CD14-positive monocyte (primary cell): ENCODE data around the gene PRR36. TPM values are rescaled to one million over a fixed set of nuclear protein-coding genes. Genes with fewer than 3 reads are reported as not detected.

Experiments
- DNase-seq, 3 donors: peaks; one replicate each; pipeline ENCODE4 v3.0.0-alpha.2; 2011 to 2022
- H2AFZ ChIP-seq: 2 replicates; pipeline ENCODE4 v1.6.0; 2012; ENCODE audit warnings: mild to moderate bottlenecking, low read depth, low read length, inconsistent platforms; ENCODE audit not compliant: insufficient read depth, poor library complexity, severe bottlenecking
- H3K27ac ChIP-seq, 2 donors: 1 replicate in 1 of 2; 2 replicates in 1 of 2; pipeline ENCODE4 v1.5.1; 2012 to 2013; ENCODE audit warnings: low read length in 2 of 2, control low read depth in 1 of 2, inconsistent platforms in 1 of 2, low read depth in 1 of 2, mild to moderate bottlenecking in 1 of 2
- H3K27me3 ChIP-seq, 2 donors: one replicate each; pipeline versions ENCODE4 v1.6.0 to v1.6.1; 2011 to 2013; ENCODE audit warnings: low read length in 2 of 2; ENCODE audit not compliant: control insufficient read depth in 2 of 2, insufficient read depth in 2 of 2
- H3K36me3 ChIP-seq, 2 donors: replicated peaks in 1 of 2; 1 replicate in 1 of 2; 2 replicates in 1 of 2; pipeline versions ENCODE4 v1.5.1 to v1.6.1; 2012 to 2013; ENCODE audit warnings: low read length in 2 of 2, control low read depth in 1 of 2, inconsistent platforms in 1 of 2, mild to moderate bottlenecking in 1 of 2; ENCODE audit not compliant: insufficient read depth in 2 of 2, control insufficient read depth in 1 of 2
- H3K4me1 ChIP-seq, 2 donors: 1 replicate in 1 of 2; 2 replicates in 1 of 2; pipeline versions ENCODE4 v1.5.1 to v1.6.1; 2012 to 2013; ENCODE audit warnings: low read length in 2 of 2, control low read depth in 1 of 2, inconsistent platforms in 1 of 2, mild to moderate bottlenecking in 1 of 2, moderate library complexity in 1 of 2; ENCODE audit not compliant: insufficient read depth in 2 of 2, control insufficient read depth in 1 of 2
- H3K4me2 ChIP-seq: replicated peaks from 2 replicates; pipeline ENCODE3; 2012; ENCODE audit warnings: low read length, moderate library complexity, mild to moderate bottlenecking; ENCODE audit not compliant: poor library complexity, severe bottlenecking; ENCODE audit errors: extremely low read depth
- H3K4me3 ChIP-seq, 3 experiments: fragments of 200-600 bp in 1 of 3; sonication (generic) in 1 of 3; replicated peaks in 1 of 3; 1 replicate in 2 of 3; 2 replicates in 1 of 3; pipeline ENCODE4 v1.5.1; 2011 to 2013; ENCODE audit warnings: low read length in 3 of 3, mild to moderate bottlenecking in 3 of 3, control low read depth in 2 of 3, low read depth in 2 of 3, inconsistent platforms in 1 of 3, moderate library complexity in 1 of 3
- H3K79me2 ChIP-seq: 2 replicates; pipeline ENCODE4 v1.6.0; 2012; ENCODE audit warnings: mild to moderate bottlenecking, control low read depth, inconsistent platforms, low read length, moderate library complexity; ENCODE audit not compliant: insufficient read depth
- H3K9ac ChIP-seq: 2 replicates; pipeline ENCODE4 v1.6.0; 2017; ENCODE audit warnings: low read length, mild to moderate bottlenecking; ENCODE audit not compliant: insufficient read depth, poor library complexity, severe bottlenecking
- H3K9me3 ChIP-seq, 2 donors: replicated peaks in 1 of 2; 1 replicate in 1 of 2; 2 replicates in 1 of 2; pipeline versions ENCODE4 v1.5.1 to v1.6.1; 2012 to 2013; ENCODE audit warnings: low read length in 2 of 2, control low read depth in 1 of 2; ENCODE audit not compliant: control insufficient read depth in 1 of 2, insufficient read depth in 1 of 2
- H4K20me1 ChIP-seq: 2 replicates; pipeline ENCODE4 v1.6.0; 2012; ENCODE audit warnings: mild to moderate bottlenecking, low read length, control low read depth, moderate library complexity; ENCODE audit not compliant: insufficient read depth
- H3K27ac Mint-ChIP-seq, 7 donors: one replicate each; pipeline ENCODE4 v1.8.0; 2020; ENCODE audit warnings: mild to moderate bottlenecking in 7 of 7, mixed read lengths in 7 of 7, moderate library complexity in 6 of 7, inconsistent platforms in 2 of 7
- H3K27me3 Mint-ChIP-seq, 3 donors: one replicate each; pipeline ENCODE4 v1.8.0; 2021 to 2022; ENCODE audit warnings: low read depth in 3 of 3, mild to moderate bottlenecking in 3 of 3, mixed read lengths in 3 of 3, moderate library complexity in 3 of 3, inconsistent platforms in 1 of 3
- H3K36me3 Mint-ChIP-seq, 2 donors: one replicate each; pipeline ENCODE4 v1.8.0; 2020; ENCODE audit warnings: mixed read lengths in 2 of 2, inconsistent platforms in 1 of 2, mild to moderate bottlenecking in 1 of 2
- H3K4me1 Mint-ChIP-seq: one replicate; pipeline ENCODE4 v1.8.0; 2020; ENCODE audit warnings: mild to moderate bottlenecking, mixed read lengths
- H3K4me3 Mint-ChIP-seq, 2 donors: one replicate each; pipeline ENCODE4 v1.8.0; 2020; ENCODE audit warnings: mild to moderate bottlenecking in 2 of 2, mixed read lengths in 2 of 2, moderate library complexity in 1 of 2
- H3K9me3 Mint-ChIP-seq, 7 donors: one replicate each; pipeline ENCODE4 v1.8.0; 2020 to 2022; ENCODE audit warnings: mixed read lengths in 7 of 7, mild to moderate bottlenecking in 6 of 7, moderate library complexity in 6 of 7, inconsistent platforms in 2 of 7
- CTCF ChIP-seq: fragments of 200-600 bp; IDR thresholded peaks from one replicate; pipeline ENCODE4 v1.8.0; 2022; ENCODE audit warnings: antibody characterized with exemption, mild to moderate bottlenecking
- WGBS: methylation state at CpG from one replicate; pipeline ENCODE4 v1.1.5; 2013; ENCODE audit warnings: missing lambda C conversion rate; ENCODE audit not compliant: insufficient coverage; 5-methylcytosine and 5-hydroxymethylcytosine counted together
- intact Hi-C, 2 donors: fragments of 100-400 bp; cut with micrococcal nuclease; formaldehyde crosslinking; loops; one replicate each; pipeline versions ENCODE4 v1.15.0 to v1.15.1; 2023
- polyA plus RNA-seq, 3 donors: library from polyadenylated mRNA; depleted of rRNA in 1 of 3; unstranded in 2 of 3; stranded (reverse) in 1 of 3; fragments of 300-500 nt in 2 of 3; fragments of >200 nt in 1 of 3; fragmentation: Illumina TruSeq in 2 of 3; gene quantifications; 1 replicate in 2 of 3; 2 replicates in 1 of 3; pipeline ENCODE4 v1.2.3, GENCODE V29; 2012 to 2021

PRR36 gene
- polyA plus RNA-seq, 3 donors = not detected

- Histone ChIP-seq H2AFZ (no peak overlapping the region), H3K4me3 (no peak overlapping the region), H3K27ac (no peak overlapping the region), H3K9me3 (peaks cover 30 to 36% of the 10 kb centered on the region in 2 donors), H4K20me1 (no peaks in the 10 kb centered on the region), H3K36me3 (no peaks in the 10 kb centered on the region), H3K79me2 (no peaks in the 10 kb centered on the region), H3K4me1 (peaks cover 12 to 14% of the 10 kb centered on the region in 2 donors), H3K9ac (no peak overlapping the region), H3K27me3 (peaks cover 0 to 9% of the 10 kb centered on the region in 2 donors), H3K4me2 (no peak overlapping the region)
- Mint-ChIP-seq H3K36me3 (peaks cover 0 to 8% of the 10 kb centered on the region in 2 donors), H3K4me3 (no peak overlapping the region), H3K27ac (no peak overlapping the region), H3K27me3 (peaks cover 5 to 18% (median 6%) of the 10 kb centered on the region in 3 donors), H3K9me3 (peaks cover 13 to 45% (median 33%) of the 10 kb centered on the region in 7 donors), H3K4me1 (peaks cover 16% of the 10 kb centered on the region)
- intact Hi-C loops = no loop called here
- 94% methylated on average over 2 of the region's 2 CpGs for WGBS
- DNase-seq = no peak
- TF ChIP-seq CTCF = no peak
Measured at GRCh38 chr19:7818806-7819205, 55.4 kb downstream of the PRR36 start.

Other genes with a start within 250 kb of the PRR36 start
- gene XAB2, start 244.8 kb downstream of the PRR36 start, polyA plus RNA-seq = 10 to 100 TPM in 1 of 3 donors, 1 to 10 TPM in 2; 4.6 to 55.7 (median 8.8) TPM
- 100 to 1,000 TPM in 2 of 3 donors, 10 to 100 TPM in 1; 64.6 to 386 (median 300) TPM for gene PET100, start 244.6 kb downstream of the PRR36 start, polyA plus RNA-seq
- 1 to 10 TPM in 1 of 3 donors, not detected in 2; 1.8 TPM for gene PCP2, start 240.7 kb downstream of the PRR36 start, polyA plus RNA-seq
- gene STXBP2, start 237.3 kb downstream of the PRR36 start, polyA plus RNA-seq = 100 to 1,000 TPM; 249 to 846 (median 327) TPM
- 100 to 1,000 TPM in 1 of 3 donors, 10 to 100 TPM in 2; 42.1 to 119 (median 60.0) TPM for gene RETN, start 205.3 kb downstream of the PRR36 start, polyA plus RNA-seq
- 100 to 1,000 TPM in 2 of 3 donors, 10 to 100 TPM in 1; 79.4 to 122 (median 104) TPM for gene MCEMP1, start 197.3 kb downstream of the PRR36 start, polyA plus RNA-seq
- 100 to 1,000 TPM; 126 to 449 (median 414) TPM for gene TRAPPC5, start 193.6 kb downstream of the PRR36 start, polyA plus RNA-seq
- 1 to 10 TPM; 1.1 to 4.1 (median 2.1) TPM for gene FCER2, start 172.3 kb downstream of the PRR36 start, polyA plus RNA-seq
- gene CLEC4G, start 142.3 kb downstream of the PRR36 start, polyA plus RNA-seq = 1 to 10 TPM; 4.7 to 7.9 (median 7.1) TPM
- 1 to 10 TPM; 1.1 to 2.1 (median 1.8) TPM for gene CD209, start 126.9 kb downstream of the PRR36 start, polyA plus RNA-seq
- gene CLEC4M, start 111.1 kb downstream of the PRR36 start, polyA plus RNA-seq = not detected
- 1 to 10 TPM in 2 of 3 donors, under 1 TPM in 1; 0.76 to 5.7 (median 1.3) TPM for gene EVI5L, start 44.2 kb downstream of the PRR36 start, polyA plus RNA-seq
- gene LRRC8E, start 14.1 kb upstream of the PRR36 start, polyA plus RNA-seq = not detected
- 10 to 100 TPM in 1 of 3 donors, 1 to 10 TPM in 1, under 1 TPM in 1; 0.92 to 39.5 (median 1.5) TPM for gene MAP2K7, start 29.5 kb upstream of the PRR36 start, polyA plus RNA-seq
- not detected for gene TGFBR3L, start 40.4 kb upstream of the PRR36 start, polyA plus RNA-seq
- 10 to 100 TPM; 15.7 to 27.5 (median 18.3) TPM for gene SNAPC2, start 45.9 kb upstream of the PRR36 start, polyA plus RNA-seq
- gene CTXN1, start 51.7 kb upstream of the PRR36 start, polyA plus RNA-seq = not detected
- gene TIMM44, start 69.3 kb upstream of the PRR36 start, polyA plus RNA-seq = 10 to 100 TPM in 2 of 3 donors, 1 to 10 TPM in 1; 9.5 to 33.2 (median 10.4) TPM
- 10 to 100 TPM; 25.1 to 31.1 (median 30.7) TPM for gene ELAVL1, start 131.3 kb upstream of the PRR36 start, polyA plus RNA-seq
- not detected for gene CCL25, start 178.4 kb upstream of the PRR36 start, polyA plus RNA-seq